ENCODE data around the gene LIN7A. TPM values are rescaled to one million over a fixed set of nuclear protein-coding genes. Genes with fewer than 3 reads are reported as not detected.

LIN7A gene
- total RNA-seq, 1 experiment from 2014 or later: not detected

- intact Hi-C loops (cut with micrococcal nuclease; ENCODE audit: unreplicated experiment): no loop called here
- DNase-seq (ENCODE audit: low read depth, low spot score) (no peak), ATAC-seq (no peak)
- H3K4me1 ChIP-seq (ENCODE audit: control insufficient read depth, insufficient read depth, low read length): no peaks in the 10 kb centered on the region
- no peak for TF ChIP-seq POLR2AphosphoS5 (IDR thresholded peaks at IDR 0.05; ENCODE audit: low read depth, low read length)
- no peak for TF ChIP-seq SIN3A (IDR thresholded peaks at IDR 0.05; ENCODE audit: borderline replicate concordance, insufficient read depth, low read depth, low read length)
- no peak for TF ChIP-seq TCF7L2 (IDR thresholded peaks at IDR 0.05; ENCODE audit: low read depth, low read length)
- TF ChIP-seq REST (IDR thresholded peaks at IDR 0.05; ENCODE audit: insufficient read depth in 1 of 2, low read depth in 2 of 2, low read length in 1 of 2): no peak
- no peak for TF ChIP-seq CTCF (IDR thresholded peaks at IDR 0.05)
- ChIA-PET POLR2A (no interaction called here), CTCF (no interaction called here)
- H3K36me3 ChIP-seq (ENCODE audit: control insufficient read depth, insufficient read depth, low read length): no peaks in the 10 kb centered on the region
- H3K9me3 ChIP-seq (ENCODE audit: control insufficient read depth, insufficient read depth, low read depth, low read length): no peaks in the 10 kb centered on the region
- in situ Hi-C loops (cut with HindIII; ENCODE audit: low pct_unique_long_range_greater_than_20kb, low sequenced_read_pairs): no loop called here
- H3K27me3 ChIP-seq (ENCODE audit: control insufficient read depth, insufficient read depth, low read length): no peaks in the 10 kb centered on the region
- H3K4me3 ChIP-seq (ENCODE audit: low read depth in 2 of 2, low read length in 2 of 2): no peak overlapping the region
- BruUV-seq (replicated peaks): no TSS peak
- H3K27ac ChIP-seq (ENCODE audit: low read length): no peak overlapping the region
These were observed 126.9 kb downstream of the LIN7A start for GRCh38 chr12:80810874-80811273.

GRCh38 chr12:80807640-80808288 lies 130.0 kb downstream of the LIN7A start:
- H3K27ac ChIP-seq (ENCODE audit: low read length): no peak overlapping the region
- no peaks in the 10 kb centered on the region for H3K4me1 ChIP-seq (ENCODE audit: control insufficient read depth, insufficient read depth, low read length)
- no TSS peak for BruUV-seq (replicated peaks)
- POLR2A ChIA-PET: no interaction called here
- no peak overlapping the region for H3K4me3 ChIP-seq (ENCODE audit: low read depth in 2 of 2, low read length in 2 of 2)
- intact Hi-C loops (cut with micrococcal nuclease; ENCODE audit: unreplicated experiment): no loop called here
- ATAC-seq (no peak), DNase-seq (ENCODE audit: low read depth, low spot score) (no peak)
- CTCF ChIA-PET: no interaction called here
- in situ Hi-C loops (cut with HindIII; ENCODE audit: low pct_unique_long_range_greater_than_20kb, low sequenced_read_pairs): no loop called here
- no peaks in the 10 kb centered on the region for H3K9me3 ChIP-seq (ENCODE audit: control insufficient read depth, insufficient read depth, low read depth, low read length)
- TF ChIP-seq SIN3A (IDR thresholded peaks at IDR 0.05; ENCODE audit: borderline replicate concordance, insufficient read depth, low read depth, low read length) (no peak), TCF7L2 (IDR thresholded peaks at IDR 0.05; ENCODE audit: low read depth, low read length) (no peak), POLR2AphosphoS5 (IDR thresholded peaks at IDR 0.05; ENCODE audit: low read depth, low read length) (no peak), CTCF (IDR thresholded peaks at IDR 0.05) (no peak), REST (IDR thresholded peaks at IDR 0.05; ENCODE audit: insufficient read depth in 1 of 2, low read depth in 2 of 2, low read length in 1 of 2) (no peak)
- H3K36me3 ChIP-seq (ENCODE audit: control insufficient read depth, insufficient read depth, low read length): no peaks in the 10 kb centered on the region
- no peaks in the 10 kb centered on the region for H3K27me3 ChIP-seq (ENCODE audit: control insufficient read depth, insufficient read depth, low read length)

Measured in Panc1 (cell line).